GM12892 (cell line): ENCODE results near the gene SRSF3.
A peak's percentile ranks its signal among the peaks of the same experiment; 100 is the strongest.

ENCODE experiments used
- POLR2A ChIP-seq: IDR thresholded peaks from 2 replicates; pipeline ENCODE4 v1.6.1; 2011; ENCODE audit warnings: low read depth, low read length, control low read depth
- POLR2AphosphoS5 ChIP-seq: IDR thresholded peaks from 2 replicates; pipeline ENCODE4 v1.6.1; 2011; ENCODE audit warnings: low read depth, low read length, control low read depth
- TAF1 ChIP-seq: IDR thresholded peaks from 2 replicates; pipeline ENCODE4 v1.6.1; 2011; ENCODE audit warnings: low read depth, mild to moderate bottlenecking, control low read depth, low read length, borderline replicate concordance

- TF ChIP-seq POLR2A: peak; percentile 61
- TF ChIP-seq POLR2AphosphoS5: peak; percentile 50; the same call in 1 of the 2 replicates
- no peak for TF ChIP-seq TAF1
These were observed 868 bp downstream of the SRSF3 start for GRCh38 chr6:36594816-36595643.
